NCI-H1417 treated with DMSO at 0.1 percent for 48 hours (cell line): Measurements from ENCODE around the gene RNF167.

Experiments used
- DNase-seq: peaks from one replicate; lab custom pipeline; 2025; lab: John Stamatoyannopoulos, UW

The RNF167 gene

DNA sequence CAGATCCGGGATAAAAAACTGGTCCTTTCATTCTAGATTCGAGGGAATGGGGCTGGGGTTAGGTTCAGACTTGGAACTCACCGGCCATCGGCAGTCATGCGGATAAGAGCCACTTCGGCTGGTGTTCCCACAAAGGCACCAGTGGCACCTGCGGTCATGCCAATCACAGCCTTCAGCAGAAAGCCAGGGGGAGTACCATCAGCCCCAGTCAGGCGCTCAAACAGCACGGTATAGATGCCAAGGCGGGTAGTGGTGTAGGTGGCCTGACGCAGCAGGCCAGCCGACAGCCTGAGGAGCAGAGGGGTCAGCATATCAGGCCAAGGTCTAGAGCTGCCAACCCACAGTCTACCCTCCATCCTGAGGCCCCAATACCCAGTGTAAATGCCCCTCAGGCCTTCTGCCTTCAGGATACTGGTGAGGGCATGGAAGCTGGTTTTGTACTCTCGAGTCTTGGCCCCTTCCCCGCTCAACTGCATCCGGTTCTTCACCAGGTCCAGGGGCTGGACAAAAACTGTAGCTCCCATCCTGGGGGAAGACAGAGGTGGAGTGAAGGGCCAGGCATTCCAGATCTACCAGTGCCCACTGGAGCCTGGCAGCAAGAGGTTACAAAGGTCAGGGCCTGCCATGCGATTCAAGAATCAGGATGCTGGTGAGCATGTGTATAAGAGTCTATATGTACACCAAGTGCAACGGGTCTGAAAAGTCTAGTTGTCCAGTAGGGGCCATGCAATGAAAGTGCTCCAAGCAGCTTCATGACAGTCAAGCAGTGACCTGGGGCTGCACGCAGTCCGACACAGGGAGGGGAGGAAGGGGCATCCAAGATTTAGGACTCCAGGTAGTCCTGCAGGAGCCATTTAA is 1.2 kb upstream of the RNF167 start:
- no peak for DNase-seq

DNA sequence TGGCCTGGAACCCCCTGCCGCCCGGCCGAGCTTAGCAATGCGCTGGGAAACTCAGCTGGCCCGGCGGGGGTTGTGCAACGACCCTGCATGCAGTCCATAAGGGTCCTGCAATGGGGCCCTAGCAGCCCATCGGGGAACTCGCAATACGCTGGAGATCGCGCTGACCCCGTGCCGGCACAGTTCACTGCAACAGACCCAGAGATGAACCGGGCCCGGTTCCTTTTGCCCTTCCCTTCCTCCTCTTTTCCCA is 597 bp upstream of the RNF167 start:
- no peak for DNase-seq

DNA sequence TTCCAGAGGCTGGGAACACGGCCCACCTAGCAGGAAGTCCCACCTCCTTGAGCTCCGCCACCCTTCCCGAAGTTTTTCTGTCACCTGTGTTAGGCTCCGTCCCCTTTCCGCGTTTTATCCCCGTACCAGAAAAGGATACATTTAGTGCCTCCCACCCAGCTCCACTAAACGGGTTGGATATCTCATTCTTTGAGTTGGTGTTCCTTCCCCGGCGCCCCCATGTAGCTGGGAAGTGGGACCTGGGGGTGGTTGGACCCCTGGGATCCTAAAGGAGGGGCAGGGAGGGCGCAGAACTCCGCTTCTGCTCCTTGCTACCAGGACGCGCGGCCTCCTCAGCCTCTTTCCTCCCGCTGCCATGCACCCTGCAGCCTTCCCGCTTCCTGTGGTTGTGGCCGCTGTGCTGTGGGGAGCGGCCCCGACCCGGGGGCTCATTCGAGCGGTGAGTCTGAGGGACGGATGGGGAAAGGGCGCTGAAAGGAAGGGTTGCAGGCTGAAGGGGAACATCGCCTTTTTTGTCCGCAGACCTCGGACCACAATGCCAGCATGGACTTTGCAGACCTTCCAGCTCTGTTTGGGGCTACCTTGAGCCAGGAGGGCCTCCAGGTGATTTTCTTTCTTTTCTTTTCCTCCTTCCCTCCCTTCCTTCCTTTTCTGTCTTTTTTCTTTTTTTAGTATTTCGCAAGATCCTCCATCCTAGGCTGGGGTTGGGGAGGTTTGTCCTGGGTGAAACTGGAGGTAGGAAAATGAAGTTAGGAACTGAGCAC is 669 bp downstream of the RNF167 start:
- DNase-seq: no peak

DNA sequence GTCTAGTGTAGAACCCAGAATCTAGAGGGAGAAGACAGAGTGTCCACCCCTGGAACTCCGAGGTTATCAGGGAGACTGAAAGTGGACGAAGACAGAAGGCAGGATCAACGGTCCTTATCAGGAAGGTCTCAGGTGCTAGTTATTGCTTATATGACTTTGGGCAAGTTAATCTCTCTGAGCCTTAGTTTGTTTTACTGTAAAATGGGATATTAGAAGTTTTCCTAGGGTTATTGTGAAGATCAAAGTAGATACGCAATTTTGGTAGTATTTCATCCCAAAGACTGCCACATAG is 1.2 kb downstream of the RNF167 start:
- no peak for DNase-seq

DNA sequence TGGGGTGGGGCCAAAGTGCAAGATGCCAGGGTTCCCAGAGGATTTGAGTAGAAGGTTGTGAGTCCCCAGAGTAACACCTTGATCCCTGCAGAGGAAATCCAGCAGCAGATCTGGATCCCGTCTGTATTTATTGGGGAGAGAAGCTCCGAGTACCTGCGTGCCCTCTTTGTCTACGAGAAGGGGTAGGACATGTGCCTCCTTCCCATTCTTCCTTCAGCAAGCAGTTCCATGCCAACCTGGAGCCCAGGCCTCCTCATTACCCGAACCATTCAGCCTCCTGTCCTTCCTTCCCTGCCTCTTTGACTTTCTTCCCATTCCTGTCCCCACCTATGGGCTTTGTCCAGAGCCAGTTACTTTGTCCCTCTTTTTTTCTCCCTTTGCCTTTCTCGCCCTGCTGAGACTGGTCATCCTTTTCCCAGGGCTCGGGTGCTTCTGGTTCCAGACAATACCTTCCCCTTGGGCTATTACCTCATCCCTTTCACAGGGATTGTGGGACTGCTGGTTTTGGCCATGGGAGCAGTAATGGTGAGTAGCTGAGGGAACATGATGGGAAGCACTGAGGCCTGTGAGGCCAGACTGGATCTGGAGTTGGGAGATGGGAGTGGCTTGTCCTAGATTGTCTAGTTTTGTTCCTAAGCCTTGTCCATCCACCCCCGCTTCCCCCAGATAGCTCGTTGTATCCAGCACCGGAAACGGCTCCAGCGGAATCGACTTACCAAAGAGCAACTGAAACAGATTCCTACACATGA is 2.9 kb downstream of the RNF167 start:
- DNase-seq: no peak

DNA sequence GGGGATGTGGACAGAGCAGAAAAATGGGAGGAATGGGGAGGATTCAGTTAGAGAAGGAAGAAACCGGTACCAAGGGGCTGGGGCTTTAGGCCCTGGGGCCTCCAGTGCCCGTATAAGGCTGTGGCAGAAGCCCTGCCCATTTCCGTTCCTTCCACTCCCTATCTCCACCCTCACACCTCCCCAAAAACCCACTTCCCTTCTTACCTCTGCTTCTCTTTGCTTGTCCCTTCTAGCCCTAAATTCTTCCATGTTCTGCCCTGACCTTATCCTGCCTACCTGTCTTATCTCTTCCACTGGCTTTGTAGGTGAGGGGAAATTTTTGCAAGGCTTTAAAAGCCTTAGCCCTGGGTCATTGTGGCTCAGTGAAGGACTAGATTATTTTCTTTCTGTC is 4.1 kb downstream of the RNF167 start:
- DNase-seq: no peak

DNA sequence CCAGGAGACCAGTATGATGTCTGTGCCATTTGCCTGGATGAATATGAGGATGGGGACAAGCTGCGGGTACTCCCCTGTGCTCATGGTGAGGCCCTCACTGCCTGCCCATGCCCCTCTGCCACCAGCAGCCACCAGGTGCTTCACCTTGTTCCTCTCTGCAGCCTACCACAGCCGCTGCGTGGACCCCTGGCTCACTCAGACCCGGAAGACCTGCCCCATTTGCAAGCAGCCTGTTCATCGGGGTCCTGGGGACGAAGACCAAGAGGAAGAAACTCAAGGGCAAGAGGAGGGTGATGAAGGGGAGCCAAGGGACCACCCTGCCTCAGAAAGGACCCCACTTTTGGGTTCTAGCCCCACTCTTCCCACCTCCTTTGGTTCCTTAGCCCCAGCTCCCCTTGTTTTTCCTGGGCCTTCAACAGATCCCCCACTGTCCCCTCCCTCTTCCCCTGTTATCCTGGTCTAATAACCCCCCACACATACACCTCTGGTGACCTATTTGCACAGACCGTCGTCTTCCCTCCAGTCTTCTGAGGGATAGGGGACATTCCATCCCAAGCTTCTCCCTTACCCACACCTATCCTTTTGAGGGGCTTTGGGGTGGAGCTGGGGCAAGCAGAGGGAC is 4.6 kb downstream of the RNF167 start:
- DNase-seq: no peak

DNA sequence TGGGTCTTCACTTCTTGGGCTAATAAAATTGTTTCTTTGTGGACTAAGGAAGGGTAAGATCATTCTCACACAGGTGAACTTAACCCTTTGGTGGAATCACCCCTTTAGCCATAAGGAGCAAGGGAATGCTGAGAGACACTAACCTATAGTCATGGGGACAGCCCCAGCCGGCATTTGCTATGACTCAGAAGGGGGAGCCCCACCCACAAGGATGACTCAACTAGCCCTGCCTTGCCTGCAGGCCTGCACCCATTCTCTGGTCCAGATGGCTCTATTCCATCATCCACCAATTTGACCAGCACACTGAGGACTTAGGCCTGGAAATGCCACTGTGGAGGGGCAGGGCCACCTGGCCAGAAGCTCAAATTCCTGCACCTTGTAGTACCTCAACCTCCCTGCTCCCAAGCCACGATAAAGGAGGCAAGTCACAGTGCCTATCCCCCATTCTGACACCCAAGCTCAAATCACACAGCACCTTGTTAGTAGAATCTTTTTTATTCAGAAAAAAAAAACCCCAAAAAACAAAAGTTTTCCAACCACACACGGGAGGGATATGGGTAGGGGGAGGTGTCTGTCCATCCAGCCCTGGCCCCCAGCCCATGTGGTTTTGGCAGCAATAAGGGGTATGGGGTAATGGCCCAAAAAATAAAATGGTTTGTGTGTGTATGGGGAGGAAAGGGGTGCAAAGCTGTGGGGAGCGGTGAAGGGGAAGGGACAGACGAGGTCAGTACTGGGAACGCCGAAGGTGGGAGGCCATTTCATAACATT is 5.3 kb downstream of the RNF167 start:
- DNase-seq: no peak

DNA sequence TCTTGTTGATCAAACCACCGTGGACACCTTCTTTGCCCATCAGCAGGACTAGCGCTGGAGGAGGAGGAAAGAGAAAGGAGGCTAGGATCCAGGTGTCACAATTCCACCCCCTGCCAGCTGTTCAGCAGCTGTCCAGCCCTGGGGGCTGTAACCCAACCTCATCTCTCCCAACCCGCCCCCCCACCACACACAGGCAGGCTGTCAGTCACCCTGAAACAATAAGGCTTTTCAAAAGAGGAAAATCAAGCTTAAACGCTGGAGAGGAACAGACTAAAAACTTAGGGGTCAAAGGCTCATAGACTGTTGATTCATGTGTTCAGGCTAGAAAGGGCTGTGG is 5.8 kb downstream of the RNF167 start:
- no peak for DNase-seq

DNA sequence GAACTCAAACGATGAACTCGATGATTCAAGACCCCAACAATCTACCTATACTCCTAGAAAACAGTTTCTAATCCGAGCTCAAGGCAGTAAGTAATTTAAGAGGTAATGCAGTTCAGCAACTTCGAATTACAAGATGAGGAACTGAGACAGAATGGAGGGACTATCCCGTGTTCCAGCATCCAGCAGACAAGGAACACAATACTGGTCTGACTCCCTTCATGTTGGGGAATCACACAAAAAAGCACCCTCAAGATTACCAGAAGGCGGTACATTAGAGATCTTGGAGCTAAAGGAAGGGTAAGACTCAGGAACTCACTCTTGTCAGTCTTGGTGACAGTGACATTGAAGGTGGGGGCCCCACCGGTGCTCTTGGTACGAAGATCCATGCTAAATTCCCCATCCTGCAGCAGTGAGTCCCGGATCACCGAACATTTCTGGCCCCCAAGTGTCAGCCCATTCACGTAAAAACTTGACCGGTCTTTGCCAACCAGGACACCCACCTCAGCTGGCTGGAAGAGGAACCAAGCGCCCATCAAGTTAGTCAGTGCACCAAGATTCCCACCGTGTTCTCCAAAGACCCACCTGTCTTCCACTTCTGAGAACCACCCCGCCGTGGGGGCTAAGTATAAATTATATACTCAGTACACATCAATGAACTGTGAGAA is 6.4 kb downstream of the RNF167 start:
- no peak for DNase-seq

DNA sequence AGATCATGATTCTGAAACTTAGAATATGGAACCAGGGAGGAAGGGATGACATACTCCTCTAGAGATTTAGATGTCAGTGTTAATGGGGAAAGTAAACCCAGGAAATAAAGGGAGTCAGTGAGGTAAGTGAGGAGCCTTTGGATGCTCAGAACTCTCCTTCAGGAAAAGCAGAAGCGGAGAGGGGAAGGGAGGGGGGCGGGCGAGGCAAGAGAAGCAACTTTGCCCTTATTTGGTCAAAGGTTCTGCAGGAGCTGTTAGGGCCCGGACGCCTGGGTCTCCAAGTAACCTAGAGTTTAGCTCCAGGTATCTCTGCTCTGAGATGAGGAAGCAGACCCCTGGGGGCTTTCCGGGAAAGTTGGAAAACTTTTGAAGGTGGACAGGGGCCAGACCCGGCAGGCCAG is 6.9 kb downstream of the RNF167 start:
- DNase-seq: no peak

DNA sequence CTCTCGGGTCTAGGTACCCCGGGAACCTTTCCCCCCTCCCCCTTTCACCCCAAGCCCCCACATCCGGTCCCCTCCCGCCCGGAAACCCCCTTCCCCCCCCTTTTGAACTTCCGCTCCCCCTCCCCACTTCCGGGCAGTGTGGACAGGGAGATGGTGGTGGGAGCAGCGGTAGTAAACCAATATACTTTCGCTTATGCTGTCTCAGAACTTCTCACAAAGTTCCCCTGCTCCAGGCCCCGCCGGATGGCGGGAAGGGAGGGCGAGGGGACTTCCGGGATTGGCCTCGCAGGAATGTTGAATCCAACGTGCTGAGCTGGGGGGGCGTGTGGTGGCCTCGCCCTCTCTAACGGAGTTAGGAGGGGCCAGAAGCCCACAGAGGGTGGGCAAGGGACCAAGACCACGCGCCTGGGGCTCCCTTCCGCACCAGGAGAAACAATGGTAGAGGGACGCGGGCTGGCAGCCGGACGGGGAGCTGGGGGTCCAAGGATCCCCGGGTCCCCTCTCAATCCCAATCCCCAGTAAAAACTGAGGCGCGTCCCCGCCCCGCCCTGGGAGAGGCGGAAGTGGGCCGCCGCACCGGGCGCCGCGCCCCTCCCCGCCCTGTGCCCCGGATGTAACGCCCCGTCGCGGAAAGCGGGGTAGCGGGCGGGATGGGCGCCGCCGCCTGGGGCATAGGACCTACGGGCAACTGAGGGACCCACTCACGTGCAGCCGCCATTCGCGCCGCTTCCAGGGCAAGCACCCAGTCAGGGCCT is 7.5 kb downstream of the RNF167 start:
- DNase-seq: no peak

DNA sequence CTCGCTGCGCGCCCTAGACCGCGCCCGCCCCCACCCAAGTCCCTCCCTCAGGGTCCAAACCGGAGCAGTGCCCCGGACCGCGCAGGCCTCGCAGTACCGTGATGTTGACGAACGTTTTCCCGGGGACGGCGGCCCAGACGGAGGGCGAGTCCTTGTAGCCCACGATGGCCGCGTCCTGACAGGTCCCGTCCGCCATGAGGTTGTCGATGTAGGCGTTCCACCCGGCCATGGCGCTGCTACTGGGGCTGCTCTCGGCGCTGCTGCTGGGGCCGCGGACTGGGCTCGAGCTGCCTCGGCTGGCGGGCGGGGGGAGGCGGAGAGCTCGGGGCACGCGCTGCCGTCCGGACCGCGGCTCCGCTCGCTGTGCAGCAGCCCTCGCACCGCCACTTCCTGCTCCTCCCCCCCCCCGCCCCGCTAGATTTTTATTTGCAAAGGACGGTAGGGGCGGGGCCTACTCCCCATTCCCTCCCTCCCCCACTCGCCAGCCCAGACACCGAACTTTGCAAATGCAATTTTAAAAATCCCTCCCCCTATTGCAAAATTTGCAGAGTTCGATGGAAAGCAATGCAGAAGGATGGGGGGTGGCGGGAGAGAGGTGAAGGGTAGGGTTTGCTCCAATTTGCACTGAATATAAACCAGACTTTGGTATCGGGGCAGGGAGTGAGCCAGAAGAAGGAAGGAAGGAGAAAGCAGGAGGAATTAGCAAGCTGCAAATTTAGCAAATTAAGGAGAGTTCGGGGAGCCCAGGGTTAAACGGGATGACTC is 8.3 kb downstream of the RNF167 start, which contains the start of gene PFN1:
Gene PFN1 (minus strand): TSS at position 365 of the 765 bp plus-strand sequence. CDS start 136 bp downstream, at position 229.
- DNase-seq: no peak

DNA sequence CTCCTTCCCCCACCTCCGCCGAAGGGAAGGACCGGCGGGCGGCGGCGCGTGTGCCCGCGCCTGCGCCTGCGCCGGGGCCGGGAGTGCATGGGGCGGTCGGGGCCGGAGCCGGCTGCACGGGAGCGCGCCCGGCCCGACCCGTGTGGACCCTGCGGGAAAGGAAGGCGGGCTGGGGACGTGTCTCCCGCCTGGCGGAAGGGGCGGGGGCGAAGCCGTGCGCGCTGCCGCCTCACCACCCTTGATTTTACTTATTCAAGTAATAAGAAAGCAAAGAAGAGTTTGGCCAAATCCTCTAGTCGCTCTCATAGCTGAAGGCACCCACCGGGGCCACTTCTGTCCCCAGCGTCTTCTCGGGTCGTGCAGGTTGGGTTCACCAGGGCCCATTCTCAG is 8.9 kb downstream of the RNF167 start:
- no peak for DNase-seq

DNA sequence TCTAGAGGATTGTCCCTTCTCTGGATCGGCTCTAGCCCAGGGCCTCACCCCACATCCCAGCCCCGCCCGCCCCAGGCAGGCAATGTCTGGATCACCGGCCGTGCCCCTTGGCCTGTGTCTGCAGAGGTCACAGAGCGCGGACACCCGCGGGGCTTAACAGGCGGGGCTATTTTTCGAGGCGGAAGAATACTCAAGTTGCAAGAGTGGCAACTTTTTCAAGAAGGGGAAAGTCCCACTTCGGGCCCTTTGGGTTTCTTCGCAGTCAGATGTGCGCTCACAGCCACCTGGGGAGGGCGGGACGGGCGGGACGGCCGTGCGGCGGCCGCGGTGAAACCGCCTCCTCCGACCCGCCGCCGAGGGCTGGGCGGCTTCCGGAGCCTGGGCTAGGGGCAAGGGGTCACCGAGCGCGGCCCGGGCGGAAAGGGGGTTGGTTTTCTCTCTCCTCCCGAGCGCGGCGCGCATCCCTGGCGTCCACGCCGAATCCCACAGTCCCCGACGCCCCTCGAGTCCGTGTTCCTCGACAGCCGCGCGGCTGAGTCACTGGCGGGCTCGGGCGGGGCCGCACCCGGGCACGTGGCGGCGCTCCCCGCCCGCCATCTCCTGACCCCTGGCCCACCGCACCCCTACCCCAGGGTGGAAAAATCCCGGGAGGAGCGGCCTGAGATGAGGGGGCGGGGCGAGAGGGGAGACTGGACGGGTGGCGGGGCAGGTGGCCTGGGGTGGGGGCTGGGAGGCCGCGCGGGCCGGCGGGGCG is 9.4 kb downstream of the RNF167 start:
- DNase-seq: no peak

DNA sequence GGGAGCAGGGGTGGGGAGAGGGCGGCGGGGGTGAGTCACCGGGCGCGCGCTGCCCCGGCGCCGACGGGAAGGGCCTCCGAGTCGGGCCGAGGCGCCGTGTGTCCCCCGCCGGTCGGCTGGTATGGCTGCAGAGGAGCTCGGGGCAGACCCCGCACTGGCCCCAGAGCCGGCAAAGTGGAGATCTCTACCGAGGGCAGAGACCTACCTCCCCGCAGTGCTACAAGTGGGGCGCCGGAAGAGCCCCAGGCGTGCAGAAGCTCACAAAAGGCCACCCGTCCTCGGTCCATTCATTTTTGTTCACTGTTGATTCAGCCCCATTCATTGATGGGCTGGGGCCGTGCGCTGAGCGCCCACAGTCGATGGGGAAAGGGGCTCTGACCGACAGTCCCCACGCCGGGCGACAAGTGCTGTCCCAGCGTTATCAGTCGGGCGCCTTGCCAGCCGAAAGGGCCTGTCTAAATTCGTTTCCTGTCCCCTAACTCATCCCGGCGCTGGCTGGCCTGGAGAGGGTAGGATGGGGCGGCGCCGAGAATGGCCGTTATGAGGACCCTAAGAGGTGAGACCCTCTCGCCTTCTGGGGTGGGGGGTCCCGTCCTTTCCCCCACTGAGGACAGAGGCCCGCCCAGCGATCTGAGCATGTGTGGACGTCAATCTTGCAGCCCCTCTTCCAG is 10.1 kb downstream of the RNF167 start:
- DNase-seq: no peak

DNA sequence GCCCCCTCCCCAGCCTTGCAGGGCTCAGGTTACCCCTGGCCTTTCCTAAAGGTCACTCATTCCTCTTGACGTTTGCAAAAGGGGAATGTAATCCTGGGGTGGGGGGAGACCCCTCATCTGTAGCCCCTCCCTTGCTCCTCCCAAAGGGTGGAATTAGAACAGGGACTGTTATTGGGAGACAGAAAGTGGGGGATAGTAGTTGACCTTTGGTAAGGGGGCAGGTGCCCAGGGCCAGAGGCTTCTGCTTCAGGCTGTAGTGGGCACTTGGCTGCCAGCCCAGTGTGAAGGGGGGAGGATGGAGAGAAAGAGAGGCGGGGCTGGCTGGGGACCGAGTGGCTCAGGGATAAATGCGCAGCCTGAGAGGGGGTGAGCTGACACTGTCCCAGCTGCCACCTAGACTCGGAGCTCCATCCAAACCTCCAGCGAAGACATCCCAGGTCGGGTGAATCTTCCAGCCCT is 10.7 kb downstream of the RNF167 start, which contains the start of gene ENO3:
Gene ENO3 (plus strand): TSS at position 374 of the 459 bp plus-strand sequence. CDS start 711 bp downstream, outside the sequence.
- no peak for DNase-seq

DNA sequence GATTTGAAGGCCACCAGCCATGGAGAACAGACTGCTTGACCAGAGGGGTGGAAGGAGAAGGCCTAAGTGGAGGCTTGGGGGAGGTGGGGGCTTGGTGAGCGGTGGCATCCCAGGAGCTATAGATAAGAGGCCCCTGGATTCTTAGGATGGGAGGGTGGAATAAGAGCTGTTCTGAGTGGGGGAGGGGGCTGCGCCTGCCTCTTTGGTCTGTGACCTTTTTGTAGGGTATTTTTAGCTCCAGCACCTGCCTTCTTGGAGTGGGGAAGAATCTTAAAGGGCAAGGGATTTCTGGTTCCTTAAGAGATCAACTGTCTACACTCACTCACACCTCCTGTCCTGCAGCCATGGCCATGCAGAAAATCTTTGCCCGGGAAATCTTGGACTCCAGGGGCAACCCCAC is 11.4 kb downstream of the RNF167 start:
- DNase-seq: no peak
